ENCODE results near the gene FOXB1.
A peak's percentile ranks its signal among the peaks of the same experiment; 100 is the strongest.

The FOXB1 gene

GRCh38 chr15:60004009-60004845, at the start of gene FOXB1:
FOXB1 (plus strand) TSS chr15:60004311; CDS start chr15:60004964, 653 bp downstream.
- DNase-seq: peak; percentile 92

- no peak for DNase-seq
Measured at GRCh38 chr15:59958288-59958687, 45.8 kb upstream of the FOXB1 start.

- no peak for DNase-seq
Measured at GRCh38 chr15:59960318-59960717, 43.8 kb upstream of the FOXB1 start.

GRCh38 chr15:59963322-59963721, 40.8 kb upstream of the FOXB1 start:
- no peak for DNase-seq

- DNase-seq: no peak
Measured at GRCh38 chr15:59963925-59964324, 40.2 kb upstream of the FOXB1 start.

- no peak for DNase-seq
Measured at GRCh38 chr15:59965741-59966140, 38.4 kb upstream of the FOXB1 start.

- no peak for DNase-seq
Measured at GRCh38 chr15:59966262-59966661, 37.8 kb upstream of the FOXB1 start.

- DNase-seq: no peak
Measured at GRCh38 chr15:59968314-59968713, 35.8 kb upstream of the FOXB1 start.

- no peak for DNase-seq
Measured at GRCh38 chr15:59972241-59972640, 31.9 kb upstream of the FOXB1 start.

- DNase-seq: no peak
Measured at GRCh38 chr15:59976480-59977271, 27.4 kb upstream of the FOXB1 start.

GRCh38 chr15:59991834-59992233, 12.3 kb upstream of the FOXB1 start:
- peak; percentile 26 for DNase-seq

- no peak for DNase-seq
Measured at GRCh38 chr15:59993041-59993750, 10.9 kb upstream of the FOXB1 start.

GRCh38 chr15:59993950-59994401, 10.1 kb upstream of the FOXB1 start:
- DNase-seq: no peak

- DNase-seq: no peak
Measured at GRCh38 chr15:59994526-59994887, 9.6 kb upstream of the FOXB1 start.

GRCh38 chr15:59994888-59995557, 9.1 kb upstream of the FOXB1 start:
- no peak for DNase-seq

GRCh38 chr15:59995568-59996297, 8.4 kb upstream of the FOXB1 start:
- no peak for DNase-seq

- DNase-seq: no peak
Measured at GRCh38 chr15:59996298-59997041, 7.6 kb upstream of the FOXB1 start.

- peak; percentile 88 for DNase-seq
Measured at GRCh38 chr15:59997070-59997701, 6.9 kb upstream of the FOXB1 start.

GRCh38 chr15:59998305-59998949, 5.7 kb upstream of the FOXB1 start:
- peak; percentile 68 for DNase-seq

- DNase-seq: peak; percentile 40
Measured at GRCh38 chr15:59998950-59999611, 5.0 kb upstream of the FOXB1 start.

Data from NCI-H146 (cell line).